ENCODE results near the gene ALDH7A1.

Gene ALDH7A1

GRCh38 chr5:126508251-126508961, 86.6 kb downstream of the ALDH7A1 start:
- no peak for DNase-seq (ENCODE audit: low read depth)

- DNase-seq (ENCODE audit: low read depth): no peak
Observed at GRCh38 chr5:126506079-126506478, 88.9 kb downstream of the ALDH7A1 start.

GRCh38 chr5:126503602-126504104, 91.4 kb downstream of the ALDH7A1 start:
- no peak for DNase-seq (ENCODE audit: low read depth)

GRCh38 chr5:126501448-126501847, 93.6 kb downstream of the ALDH7A1 start:
- DNase-seq (ENCODE audit: low read depth): no peak

- no peak for DNase-seq (ENCODE audit: low read depth)
Observed at GRCh38 chr5:126499853-126500342, 95.1 kb downstream of the ALDH7A1 start.

GRCh38 chr5:126499278-126499677, 95.7 kb downstream of the ALDH7A1 start:
- DNase-seq (ENCODE audit: low read depth): no peak

- DNase-seq (ENCODE audit: low read depth): no peak
Observed at GRCh38 chr5:126497506-126497905, 97.5 kb downstream of the ALDH7A1 start.

GRCh38 chr5:126494393-126494792, 100.6 kb downstream of the ALDH7A1 start:
- no peak for DNase-seq (ENCODE audit: low read depth)

- DNase-seq (ENCODE audit: low read depth): no peak
Observed at GRCh38 chr5:126492939-126493338, 102.1 kb downstream of the ALDH7A1 start.

- no peak for DNase-seq (ENCODE audit: low read depth)
Observed at GRCh38 chr5:126490167-126490940, 104.7 kb downstream of the ALDH7A1 start.

- no peak for DNase-seq (ENCODE audit: low read depth)
Observed at GRCh38 chr5:126488443-126489065, 106.5 kb downstream of the ALDH7A1 start.

- no peak for DNase-seq (ENCODE audit: low read depth)
Observed at GRCh38 chr5:126487596-126487995, 107.4 kb downstream of the ALDH7A1 start.

- no peak for DNase-seq (ENCODE audit: low read depth)
Observed at GRCh38 chr5:126486332-126486731, 108.7 kb downstream of the ALDH7A1 start.

GRCh38 chr5:126484253-126484652, 110.8 kb downstream of the ALDH7A1 start:
- DNase-seq (ENCODE audit: low read depth): no peak

GRCh38 chr5:126483156-126483555, 111.9 kb downstream of the ALDH7A1 start:
- no peak for DNase-seq (ENCODE audit: low read depth)

GRCh38 chr5:126482591-126482990, 112.4 kb downstream of the ALDH7A1 start:
- no peak for DNase-seq (ENCODE audit: low read depth)

- no peak for DNase-seq (ENCODE audit: low read depth)
Observed at GRCh38 chr5:126481243-126481642, 113.8 kb downstream of the ALDH7A1 start.
